K562 (cell line): ENCODE results near the gene R3HDM2. TPM values are rescaled to one million over a fixed set of nuclear protein-coding genes. Genes with fewer than 3 reads are reported as not detected.

Experiments used
- ATAC-seq: fragments of 200-7000 bp; cut with Tn5 transposase; 3 replicates; pipeline ENCODE4 v1.9.1; 2020; ENCODE audit warnings: moderate library complexity
- BruUV-seq: library from RNA; stranded (reverse); fragments of 400-500 nt; replicated peaks from 2 replicates; lab custom pipeline; 2021; lab: Mats Ljungman, UMichigan
- CTCF ChIA-PET: fragments of 300-600 bp; formaldehyde crosslinking; extraction: SDS; loops from one replicate; lab custom pipeline; 2021; ENCODE audit warnings: low intra/inter-chr PET ratio; lab: Yijun Ruan, JAX
- POLR2A ChIA-PET: fragments of 300-600, 350-650 bp; sonication (Branson Sonifier 250); formaldehyde crosslinking; extraction: SDS; loops from one replicate; lab custom pipeline; 2021; ENCODE audit warnings: antibody characterized with exemption, inconsistent platforms; lab: Yijun Ruan, JAX
- DNase-seq, 4 experiments: peaks; one replicate each; pipeline versions ENCODE4 v3.0.0 to v3.0.0-alpha.2; 2011 to 2018; ENCODE audit warnings: low spot score in 3 of 4, mixed read lengths in 3 of 4; ENCODE audit errors: extremely low read depth in 1 of 4
- FAIRE-seq: peaks from 2 replicates; lab custom pipeline; 2011; peaks lifted over from hg19 to GRCh38; lab: Jason Lieb, UNC
- H2AFZ ChIP-seq: 2 replicates; pipeline ENCODE4 v1.6.0; 2011; ENCODE audit warnings: low read depth, low read length, control low read depth, inconsistent platforms
- H3K27ac ChIP-seq: fragments of 200-600 bp; 3 replicates; pipeline ENCODE4 v1.8.0; 2011; ENCODE audit warnings: low read depth, mild to moderate bottlenecking, control low read depth, inconsistent platforms, low read length, moderate library complexity, mixed read lengths; ENCODE audit errors: extremely low read depth
- H3K27me3 ChIP-seq, 2 experiments: fragments of 300-600 bp in 1 of 2; 2 replicates in 1 of 2; 3 replicates in 1 of 2; pipeline versions ENCODE4 v1.6.0 to v1.8.0; 2011; ENCODE audit warnings: inconsistent platforms in 2 of 2, low read length in 2 of 2, mild to moderate bottlenecking in 1 of 2, mixed read lengths in 1 of 2, moderate library complexity in 1 of 2; ENCODE audit not compliant: control insufficient read depth in 2 of 2, insufficient read depth in 2 of 2
- H3K36me3 ChIP-seq: fragments of 300-600 bp; 3 replicates; pipeline ENCODE4 v1.8.0; 2011; ENCODE audit warnings: mild to moderate bottlenecking, low read length, inconsistent platforms; ENCODE audit not compliant: control insufficient read depth, insufficient read depth
- H3K4me1 ChIP-seq, 2 experiments: fragments of 200-600 bp in 1 of 2; replicated peaks in 1 of 2; 2 replicates in 1 of 2; 3 replicates in 1 of 2; pipeline versions ENCODE4 v1.5.1 to v1.8.0; 2011; ENCODE audit warnings: inconsistent platforms in 2 of 2, low read length in 2 of 2, mild to moderate bottlenecking in 1 of 2, mixed read lengths in 1 of 2, moderate library complexity in 1 of 2; ENCODE audit not compliant: control insufficient read depth in 2 of 2, insufficient read depth in 2 of 2
- H3K4me2 ChIP-seq: 2 replicates; pipeline ENCODE4 v1.6.1; 2011; ENCODE audit warnings: low read length, control low read depth, inconsistent platforms, mixed read lengths; ENCODE audit not compliant: insufficient read depth
- H3K4me3 ChIP-seq: fragments of 200-600 bp; sonication (generic), shearing (Covaris generic); 2 replicates; pipeline ENCODE4 v1.5.1; 2016; ENCODE audit warnings: control low read depth, inconsistent platforms
- H3K79me2 ChIP-seq: fragments of 200-600 bp; 3 replicates; pipeline ENCODE4 v1.8.0; 2011; ENCODE audit warnings: low read length, inconsistent platforms; ENCODE audit not compliant: control insufficient read depth, insufficient read depth
- H3K9ac ChIP-seq, 2 experiments: 2 replicates each; pipeline versions ENCODE4 v1.6.0 to v1.6.1; 2011; ENCODE audit warnings: low read depth in 2 of 2, low read length in 2 of 2, control low read depth in 1 of 2, inconsistent platforms in 1 of 2, mild to moderate bottlenecking in 1 of 2, mixed read lengths in 1 of 2; ENCODE audit not compliant: insufficient read depth in 1 of 2
- H3K9me1 ChIP-seq: one replicate; pipeline ENCODE4 v1.6.0; 2011; ENCODE audit warnings: inconsistent platforms, mild to moderate bottlenecking, low read length, moderate library complexity; ENCODE audit not compliant: control insufficient read depth, insufficient read depth
- H3K9me3 ChIP-seq: replicated peaks from 2 replicates; pipeline ENCODE4 v1.5.1; 2011; ENCODE audit warnings: low read depth, low read length, inconsistent platforms; ENCODE audit not compliant: control insufficient read depth, insufficient read depth
- H4K20me1 ChIP-seq: replicated peaks from 2 replicates; pipeline ENCODE4 v1.6.1; 2011; ENCODE audit warnings: low read length, inconsistent platforms, mixed read lengths; ENCODE audit not compliant: control insufficient read depth, insufficient read depth
- AFF1 ChIP-seq, 2 experiments: fragments of 450-650 bp; IDR thresholded peaks; 2 replicates each; pipeline ENCODE4 v1.6.1; 2018; ENCODE audit warnings: mild to moderate bottlenecking in 2 of 2, low read depth in 1 of 2; ENCODE audit not compliant: partially characterized antibody in 2 of 2
- BDP1 ChIP-seq: IDR thresholded peaks from 3 replicates; pipeline ENCODE4 v1.6.1; 2011; ENCODE audit not compliant: insufficient read length, insufficient read depth
- CBX5 ChIP-seq: IDR thresholded peaks from 2 replicates; pipeline ENCODE4 v1.6.1; 2014; ENCODE audit warnings: low read depth, borderline replicate concordance
- CXXC5 ChIP-seq: fragments of 250-450 bp; sonication (Bioruptor Pico); IDR thresholded peaks from 2 replicates; pipeline ENCODE4 v1.8.0; 2022; ENCODE audit warnings: inconsistent platforms, mild to moderate bottlenecking, moderate library complexity
- DDX20 ChIP-seq: fragments of 450-650 bp; IDR thresholded peaks from 2 replicates; pipeline ENCODE4 v1.6.1; 2016; ENCODE audit warnings: missing genetic modification characterization, low read depth, mild to moderate bottlenecking, missing compliant biosample characterization, moderate library complexity
- FOXP4 ChIP-seq: sonication (generic); formaldehyde crosslinking; IDR thresholded peaks from 2 replicates; pipeline ENCODE4 v1.8.0; 2022; ENCODE audit warnings: mild to moderate bottlenecking, missing genetic modification reagents, borderline replicate concordance
- MAZ ChIP-seq, 2 experiments: fragments of 450-650 bp in 1 of 2; sonication (generic) in 1 of 2; formaldehyde crosslinking; IDR thresholded peaks in 1 of 2; conservative IDR thresholded peaks in 1 of 2; 2 replicates each; pipeline versions ENCODE4 v1.4.0 to v1.5.0; 2020; ENCODE audit warnings: mild to moderate bottlenecking in 1 of 2, missing genetic modification reagents in 1 of 2
- MIER1 ChIP-seq: fragments of 450-650 bp; IDR thresholded peaks from 2 replicates; pipeline ENCODE4 v1.6.1; 2016; ENCODE audit warnings: antibody characterized with exemption, mild to moderate bottlenecking, low read depth
- PCBP2 ChIP-seq: fragments of 200-400 bp; formaldehyde crosslinking; IDR thresholded peaks from 2 replicates; pipeline ENCODE4 v1.6.1; 2018; ENCODE audit warnings: low read length, low read depth, mild to moderate bottlenecking, moderate library complexity; ENCODE audit not compliant: poor library complexity, severe bottlenecking
- SMARCA4 ChIP-seq: fragments of 450-650 bp; IDR thresholded peaks from 2 replicates; pipeline ENCODE4 v1.6.1; 2016
- SMARCB1 ChIP-seq: IDR thresholded peaks from 2 replicates; pipeline ENCODE4 v1.6.1; 2011; ENCODE audit warnings: improper control_type of control experiment, low read depth; ENCODE audit not compliant: insufficient read length
- SP1 ChIP-seq: sonication (generic); formaldehyde crosslinking; IDR thresholded peaks from 2 replicates; pipeline ENCODE4 v1.8.1; 2022; ENCODE audit warnings: mild to moderate bottlenecking, missing genetic modification reagents
- ZNF511 ChIP-seq: sonication (generic); formaldehyde crosslinking; IDR thresholded peaks from 2 replicates; pipeline ENCODE4 v1.8.0; 2022; ENCODE audit warnings: mild to moderate bottlenecking, missing genetic modification reagents
- ZSCAN32 ChIP-seq: fragments of 450-650 bp; formaldehyde crosslinking; IDR thresholded peaks from 2 replicates; pipeline ENCODE4 v1.4.0; 2020; ENCODE audit warnings: mild to moderate bottlenecking, moderate library complexity
- WGBS: fragments of 100-300 bp; shearing (Covaris generic); methylation state at CpG from one replicate; pipeline ENCODE4 v1.1.6; 2016; ENCODE audit warnings: low coverage, mixed read lengths; ENCODE audit not compliant: insufficient coverage; ENCODE audit errors: missing lambda C conversion rate; 5-methylcytosine and 5-hydroxymethylcytosine counted together
- in situ Hi-C: fragments of 300-500 bp; cut with MboI; formaldehyde crosslinking; loops from 4 replicates; pipeline ENCODE4 v1.15.0; 2018; ENCODE audit warnings: inconsistent platforms, mixed read lengths
- intact Hi-C: fragments of 100-400 bp; cut with micrococcal nuclease; formaldehyde crosslinking; loops from 2 replicates; pipeline ENCODE4 v1.14.2; 2022
- polyA plus RNA-seq, 8 experiments: library from polyadenylated mRNA; depleted of rRNA in 4 of 8; stranded (reverse) in 5 of 8; unstranded in 3 of 8; fragments of >200 nt; fragmentation: Nextera tagmentation in 2 of 8; fragmentation: Illumina TruSeq in 1 of 8; extraction: Ambion mirVana in 2 of 8; extraction: Trizol in 1 of 8; gene quantifications; 2 replicates each; pipeline versions ENCODE4 v1.2.1 to v1.2.3, GENCODE V29; 2011 to 2014; ENCODE audit warnings: inconsistent platforms in 1 of 8, missing spikeins in 1 of 8
- total RNA-seq, 7 experiments: library from RNA; depleted of rRNA in 6 of 7; stranded (reverse); fragments of >200 nt in 6 of 7; fragmentation: Illumina TruSeq in 2 of 7; extraction: Trizol in 2 of 7; gene quantifications; 2 replicates each; pipeline versions ENCODE4 v1.2.1 to v1.2.3, GENCODE V29; 2011 to 2021; ENCODE audit warnings: low replicate concordance in 1 of 7

The R3HDM2 gene
- total and polyA plus RNA-seq, 9 of the 15 experiments (the other 6 are each of a cell fraction or from before 2014, with no cell fraction given), result 3.3 to 18.8 (median 9.0) TPM

- H3K9me1 ChIP-seq, result no peaks in the 10 kb centered on the region
- peak; percentile 55 for FAIRE-seq
- no peaks in the 10 kb centered on the region for H3K79me2 ChIP-seq
- POLR2A ChIA-PET, result interaction anchor here (0.6 to 1.6 kb wide), 3 partner anchors 10 to 12 kb away, joined by 3 to 8 read pairs (median 4); no protein-coding TSS in a partner anchor
- no peak overlapping the region for H3K4me3 ChIP-seq
- CTCF ChIA-PET, result no interaction called here
- intact Hi-C loops (no loop called here), in situ Hi-C loops (loop anchor here (10.0 kb wide), 1 partner anchor 425 kb away; the partner anchor contains the start of gene TSPAN31)
- peak in 2 of 4 experiments; percentile 18 to 29 for DNase-seq
- 28% methylated on average over 11 of the region's 11 CpGs for WGBS
- BruUV-seq, result no TSS peak
- H3K36me3 ChIP-seq, result no peaks in the 10 kb centered on the region
- peak overlapping the region; percentile 69 for H3K27ac ChIP-seq
- peak overlapping the region; percentile 35 to 55; a peak in 3 of 4 replicates for H3K9ac ChIP-seq
- H3K9me3 ChIP-seq, result no peaks in the 10 kb centered on the region
- peak; percentile 66 for ATAC-seq
- H3K4me1 ChIP-seq, result peaks cover 9% of the 10 kb centered on the region in 2 experiments; a peak in 2 of 5 replicates
- H3K4me2 ChIP-seq, result peak overlapping the region; percentile 17; the same call in 1 of the 2 replicates
- H4K20me1 ChIP-seq, result no peaks in the 10 kb centered on the region
- H3K27me3 ChIP-seq, result no peaks in the 10 kb centered on the region
- peak overlapping the region; percentile 79 for H2AFZ ChIP-seq
- TF ChIP-seq MAZ (CRISPR knock-in tag; conservative IDR thresholded peaks at IDR 0.05 in 1 of 2, IDR thresholded peaks at IDR 0.05 in 1 of 2) (no peak), CXXC5 (CRISPR knock-in tag) (0 out of 2 replicates have a peak, but pooled peaks have one; percentile 27), CBX5 (no peak), PCBP2 (no peak), SP1 (CRISPR knock-in tag) (no peak), SMARCB1 (no peak), DDX20 (no peak), AFF1 (IDR thresholded peaks at IDR 0.05; ENCODE audit: low read depth in 1 of 2, partially characterized antibody in 2 of 2) (no peak), FOXP4 (CRISPR knock-in tag) (no peak), ZSCAN32 (CRISPR knock-in tag) (no peak), MIER1 (peak; percentile 71), SMARCA4 (peak; percentile 47; the same call in 1 of the 2 replicates), ZNF511 (CRISPR knock-in tag) (no peak), BDP1 (no peak)
Observed at GRCh38 chr12:57319678-57320469, 111.0 kb downstream of the R3HDM2 start.
